GM18867 (cell line): ENCODE data around the gene DENND1A.

Experiments
- ATAC-seq: cut with Tn5 transposase; IDR thresholded peaks from one replicate; pipeline ENCODE4 v1.9.1; 2021; ENCODE audit warnings: mild to moderate bottlenecking, moderate library complexity; ENCODE audit not compliant: unreplicated experiment

The DENND1A gene

GRCh38 chr9:123382653-123383511, 547.0 kb downstream of the DENND1A start:
- ATAC-seq, result no peak

GRCh38 chr9:123380852-123381705, 548.8 kb downstream of the DENND1A start:
- ATAC-seq, result no peak

- ATAC-seq, result no peak
Observed at GRCh38 chr9:123378956-123379660, 550.8 kb downstream of the DENND1A start.

- ATAC-seq, result no peak
Observed at GRCh38 chr9:123378025-123378424, 551.9 kb downstream of the DENND1A start.

- no peak for ATAC-seq
Observed at GRCh38 chr9:123377211-123377971, 552.5 kb downstream of the DENND1A start.

- no peak for ATAC-seq
Observed at GRCh38 chr9:123376218-123377071, 553.5 kb downstream of the DENND1A start.

GRCh38 chr9:123375469-123376132, 554.3 kb downstream of the DENND1A start:
- no peak for ATAC-seq

GRCh38 chr9:123373946-123374345, 556.0 kb downstream of the DENND1A start:
- no peak for ATAC-seq

- no peak for ATAC-seq
Observed at GRCh38 chr9:123373447-123373923, 556.4 kb downstream of the DENND1A start.

GRCh38 chr9:123372766-123373446, 557.0 kb downstream of the DENND1A start:
- no peak for ATAC-seq

GRCh38 chr9:123371805-123372590, 557.9 kb downstream of the DENND1A start:
- no peak for ATAC-seq

- no peak for ATAC-seq
Observed at GRCh38 chr9:123371228-123371584, 558.7 kb downstream of the DENND1A start.

GRCh38 chr9:123370526-123371227, 559.2 kb downstream of the DENND1A start:
- ATAC-seq, result no peak

GRCh38 chr9:123370108-123370507, 559.8 kb downstream of the DENND1A start:
- no peak for ATAC-seq

- ATAC-seq, result no peak
Observed at GRCh38 chr9:123369296-123369695, 560.6 kb downstream of the DENND1A start.

GRCh38 chr9:123368536-123369153, 561.3 kb downstream of the DENND1A start:
- no peak for ATAC-seq

- no peak for ATAC-seq
Observed at GRCh38 chr9:123368023-123368422, 561.9 kb downstream of the DENND1A start.
